Kidney epithelial cell (primary cell): ENCODE measurements around the gene CKB. TPM values are rescaled to one million over a fixed set of nuclear protein-coding genes. Genes with fewer than 3 reads are reported as not detected.
A peak's percentile ranks its signal among the peaks of the same experiment; 100 is the strongest.

Source experiments
- DNase-seq: peaks from one replicate; pipeline ENCODE4 v3.0.0-alpha.2; 2010; ENCODE audit warnings: low read depth
- H3K27me3 ChIP-seq: 2 replicates; pipeline ENCODE4 v1.6.0; 2011; ENCODE audit warnings: low read length; ENCODE audit not compliant: control insufficient read depth, insufficient read depth
- H3K36me3 ChIP-seq: 2 replicates; pipeline ENCODE4 v1.5.1; 2011; ENCODE audit warnings: low read length; ENCODE audit not compliant: control insufficient read depth, insufficient read depth
- H3K4me3 ChIP-seq: 2 replicates; pipeline ENCODE4 v1.5.1; 2011; ENCODE audit warnings: low read depth, mild to moderate bottlenecking, control low read depth, low read length
- CTCF ChIP-seq: IDR thresholded peaks from 2 replicates; pipeline ENCODE4 v1.5.1; 2011; ENCODE audit warnings: mild to moderate bottlenecking, moderate library complexity, low read length, control low read depth, inconsistent platforms; ENCODE audit not compliant: insufficient read depth, poor library complexity, severe bottlenecking
- total RNA-seq: library from RNA; depleted of rRNA; stranded (reverse); fragments of >200 nt; gene quantifications from 2 replicates; pipeline ENCODE4 v1.2.3, GENCODE V29; 2015

Gene CKB
- total RNA-seq, 1 donor from 2014 or later, result 78.7 TPM

- H3K27me3 ChIP-seq, result no peaks in the 10 kb centered on the region
- no peak for DNase-seq
- TF ChIP-seq CTCF, result no peak
- H3K4me3 ChIP-seq, result no peak overlapping the region
- peaks cover 3% of the 10 kb centered on the region for H3K36me3 ChIP-seq
These were observed 33.7 kb downstream of the CKB start for GRCh38 chr14:103488960-103489359.

- Histone ChIP-seq H3K36me3 (peaks cover 3% of the 10 kb centered on the region), H3K27me3 (no peaks in the 10 kb centered on the region), H3K4me3 (no peak overlapping the region)
- no peak for TF ChIP-seq CTCF
- no peak for DNase-seq
These were observed 34.6 kb downstream of the CKB start for GRCh38 chr14:103488071-103488470.

- Histone ChIP-seq H3K27me3 (no peaks in the 10 kb centered on the region), H3K36me3 (peaks cover 3% of the 10 kb centered on the region), H3K4me3 (no peak overlapping the region)
- DNase-seq, result no peak
- TF ChIP-seq CTCF, result no peak
These were observed 37.1 kb downstream of the CKB start for GRCh38 chr14:103485504-103485903.

GRCh38 chr14:103483600-103483999, 39.0 kb downstream of the CKB start:
- H3K36me3 ChIP-seq, result peaks cover 1% of the 10 kb centered on the region
- peak; percentile 39 for DNase-seq
- H3K27me3 ChIP-seq, result no peaks in the 10 kb centered on the region
- H3K4me3 ChIP-seq, result no peak overlapping the region
- TF ChIP-seq CTCF, result no peak

- DNase-seq, result no peak
- Histone ChIP-seq H3K36me3 (peaks cover 3% of the 10 kb centered on the region), H3K27me3 (no peaks in the 10 kb centered on the region), H3K4me3 (no peak overlapping the region)
- TF ChIP-seq CTCF, result no peak
These were observed 42.0 kb downstream of the CKB start for GRCh38 chr14:103480595-103480994.

- TF ChIP-seq CTCF, result no peak
- peaks cover 3% of the 10 kb centered on the region for H3K36me3 ChIP-seq
- no peak for DNase-seq
- no peaks in the 10 kb centered on the region for H3K27me3 ChIP-seq
- H3K4me3 ChIP-seq, result no peak overlapping the region
These were observed 46.0 kb downstream of the CKB start for GRCh38 chr14:103476631-103477030.
